Esophagus muscularis mucosa (tissue), 4 donors: ENCODE results near the gene CTNNA3. TPM values are rescaled to one million over a fixed set of nuclear protein-coding genes. Genes with fewer than 3 reads are reported as not detected.

Experiments used
- DNase-seq: peaks from one replicate; pipeline ENCODE4 v3.0.0-alpha.2; 2017; ENCODE audit errors: extremely low spot score
- H3K27ac ChIP-seq, 4 donors: fragments of 200-600 bp; sonication (generic); replicated peaks in 1 of 4; 1 replicate in 3 of 4; 2 replicates in 1 of 4; pipeline ENCODE4 v1.5.1; 2016 to 2019; ENCODE audit warnings: mild to moderate bottlenecking in 1 of 4
- H3K27me3 ChIP-seq, 4 donors: fragments of 200-600 bp; sonication (generic); one replicate each; pipeline versions ENCODE4 v1.5.1 to v1.6.0; 2016 to 2019
- H3K36me3 ChIP-seq, 4 donors: fragments of 200-600 bp; sonication (generic); one replicate each; pipeline ENCODE4 v1.5.1; 2016 to 2019
- H3K4me1 ChIP-seq, 4 donors: fragments of 200-600 bp; sonication (generic); one replicate each; pipeline ENCODE4 v1.5.1; 2016 to 2019
- H3K4me3 ChIP-seq, 4 donors: fragments of 200-600 bp; sonication (generic); 1 replicate in 2 of 4; 2 replicates in 2 of 4; pipeline ENCODE4 v1.5.1; 2016 to 2019; ENCODE audit warnings: mild to moderate bottlenecking in 4 of 4, moderate library complexity in 1 of 4
- H3K9me3 ChIP-seq, 4 donors: fragments of 200-600 bp; sonication (generic); 1 replicate in 3 of 4; 2 replicates in 1 of 4; pipeline ENCODE4 v1.5.1; 2016 to 2019
- EP300 ChIP-seq: sonication (generic); formaldehyde crosslinking; IDR thresholded peaks from one replicate; pipeline ENCODE4 v1.6.1; 2017; ENCODE audit warnings: antibody characterized with exemption
- POLR2A ChIP-seq: fragments of 450-650 bp; IDR thresholded peaks from one replicate; pipeline ENCODE4 v1.6.1; 2017; ENCODE audit warnings: antibody characterized with exemption, moderate library complexity, mild to moderate bottlenecking, low read depth
- POLR2AphosphoS5 ChIP-seq, 2 donors: sonication (generic); formaldehyde crosslinking; IDR thresholded peaks; one replicate each; pipeline ENCODE4 v1.6.1; 2017; ENCODE audit warnings: antibody characterized with exemption in 2 of 2
- WGBS: methylation state at CpG from one replicate; pipeline ENCODE4 v1.1.5; 2018; 5-methylcytosine and 5-hydroxymethylcytosine counted together
- intact Hi-C: fragments of 100-400 bp; cut with DNase I; formaldehyde crosslinking; loops from one replicate; pipeline ENCODE4 v1.15.1; 2023
- small RNA-seq, 3 donors: library from RNA; depleted of rRNA; stranded (forward); fragments of <200 nt; gene quantifications; one replicate each; pipeline ENCODE3, GENCODE V24; 2016
- total RNA-seq, 4 donors: library from RNA; depleted of rRNA; stranded (reverse); fragments of >200 nt; gene quantifications; one replicate each; pipeline versions ENCODE4 v1.1.0 to v1.2.1, GENCODE V29; 2016
- TF ChIP-seq, protein P1 (sequence below), 3 experiments: fragments of 200-600 bp in 2 of 3; fragments of 450-650 bp in 1 of 3; sonication (generic) in 2 of 3; IDR thresholded peaks; one replicate each; pipeline ENCODE4 v1.5.1; 2017 to 2019; ENCODE audit warnings: antibody characterized with exemption in 3 of 3, mild to moderate bottlenecking in 2 of 3, moderate library complexity in 1 of 3

CTNNA3 gene
- total RNA-seq, 4 donors from 2014 or later = 5.1 to 27.8 (median 17.6) TPM

DNA sequence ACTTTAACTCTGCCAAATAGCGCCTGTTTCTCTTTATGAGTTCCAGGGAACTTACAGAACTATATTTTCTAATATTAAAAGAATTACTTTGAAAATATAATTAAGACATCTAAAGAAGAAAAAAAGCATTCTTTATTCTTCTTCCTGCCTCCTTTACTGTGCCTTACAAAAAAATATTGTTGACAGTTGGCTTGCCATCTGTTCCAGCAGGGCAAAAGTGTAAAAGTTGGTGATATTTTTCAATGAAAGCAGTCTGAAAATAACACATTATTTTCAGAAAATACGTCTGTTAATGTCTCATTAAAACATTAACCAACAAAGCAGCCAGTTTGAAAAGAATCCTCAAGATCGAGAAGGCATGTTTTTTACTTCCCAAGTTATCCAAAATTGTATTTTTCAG lies 1802.3 kb downstream of the CTNNA3 start:
- DNase-seq = no peak

GRCh38 chr10:65892284-65892683 lies 1803.7 kb downstream of the CTNNA3 start:
- Histone ChIP-seq H3K9me3 (peaks cover 0 to 11% (median 0%) of the 10 kb centered on the region in 4 donors), H3K27ac (no peak overlapping the region), H3K4me3 (no peak overlapping the region), H3K4me1 (no peaks in the 10 kb centered on the region), H3K36me3 (no peaks in the 10 kb centered on the region), H3K27me3 (no peaks in the 10 kb centered on the region)
- WGBS = 82% methylated on average over 3 of the region's 3 CpGs
- TF ChIP-seq EP300 = no peak
- intact Hi-C loops = no loop called here
- DNase-seq = no peak

More for the DNA sequence above, 1802.3 kb downstream of the CTNNA3 start:
- H3K9me3 ChIP-seq = no peaks in the 10 kb centered on the region
- intact Hi-C loops = no loop called here
- no peaks in the 10 kb centered on the region for H3K4me1 ChIP-seq
- WGBS = 79% methylated on average over 3 of the region's 3 CpGs
- no peak overlapping the region for H3K27ac ChIP-seq
- TF ChIP-seq POLR2A (no peak), EP300 (no peak), POLR2AphosphoS5 (IDR thresholded peaks at IDR 0.05) (no peak)
- TF ChIP-seq, protein P1, sequence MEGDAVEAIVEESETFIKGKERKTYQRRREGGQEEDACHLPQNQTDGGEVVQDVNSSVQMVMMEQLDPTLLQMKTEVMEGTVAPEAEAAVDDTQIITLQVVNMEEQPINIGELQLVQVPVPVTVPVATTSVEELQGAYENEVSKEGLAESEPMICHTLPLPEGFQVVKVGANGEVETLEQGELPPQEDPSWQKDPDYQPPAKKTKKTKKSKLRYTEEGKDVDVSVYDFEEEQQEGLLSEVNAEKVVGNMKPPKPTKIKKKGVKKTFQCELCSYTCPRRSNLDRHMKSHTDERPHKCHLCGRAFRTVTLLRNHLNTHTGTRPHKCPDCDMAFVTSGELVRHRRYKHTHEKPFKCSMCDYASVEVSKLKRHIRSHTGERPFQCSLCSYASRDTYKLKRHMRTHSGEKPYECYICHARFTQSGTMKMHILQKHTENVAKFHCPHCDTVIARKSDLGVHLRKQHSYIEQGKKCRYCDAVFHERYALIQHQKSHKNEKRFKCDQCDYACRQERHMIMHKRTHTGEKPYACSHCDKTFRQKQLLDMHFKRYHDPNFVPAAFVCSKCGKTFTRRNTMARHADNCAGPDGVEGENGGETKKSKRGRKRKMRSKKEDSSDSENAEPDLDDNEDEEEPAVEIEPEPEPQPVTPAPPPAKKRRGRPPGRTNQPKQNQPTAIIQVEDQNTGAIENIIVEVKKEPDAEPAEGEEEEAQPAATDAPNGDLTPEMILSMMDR (IDR thresholded peaks at IDR 0.05) = no peak
- no peaks in the 10 kb centered on the region for H3K27me3 ChIP-seq
- H3K36me3 ChIP-seq = no peaks in the 10 kb centered on the region
- no peak overlapping the region for H3K4me3 ChIP-seq

DNA sequence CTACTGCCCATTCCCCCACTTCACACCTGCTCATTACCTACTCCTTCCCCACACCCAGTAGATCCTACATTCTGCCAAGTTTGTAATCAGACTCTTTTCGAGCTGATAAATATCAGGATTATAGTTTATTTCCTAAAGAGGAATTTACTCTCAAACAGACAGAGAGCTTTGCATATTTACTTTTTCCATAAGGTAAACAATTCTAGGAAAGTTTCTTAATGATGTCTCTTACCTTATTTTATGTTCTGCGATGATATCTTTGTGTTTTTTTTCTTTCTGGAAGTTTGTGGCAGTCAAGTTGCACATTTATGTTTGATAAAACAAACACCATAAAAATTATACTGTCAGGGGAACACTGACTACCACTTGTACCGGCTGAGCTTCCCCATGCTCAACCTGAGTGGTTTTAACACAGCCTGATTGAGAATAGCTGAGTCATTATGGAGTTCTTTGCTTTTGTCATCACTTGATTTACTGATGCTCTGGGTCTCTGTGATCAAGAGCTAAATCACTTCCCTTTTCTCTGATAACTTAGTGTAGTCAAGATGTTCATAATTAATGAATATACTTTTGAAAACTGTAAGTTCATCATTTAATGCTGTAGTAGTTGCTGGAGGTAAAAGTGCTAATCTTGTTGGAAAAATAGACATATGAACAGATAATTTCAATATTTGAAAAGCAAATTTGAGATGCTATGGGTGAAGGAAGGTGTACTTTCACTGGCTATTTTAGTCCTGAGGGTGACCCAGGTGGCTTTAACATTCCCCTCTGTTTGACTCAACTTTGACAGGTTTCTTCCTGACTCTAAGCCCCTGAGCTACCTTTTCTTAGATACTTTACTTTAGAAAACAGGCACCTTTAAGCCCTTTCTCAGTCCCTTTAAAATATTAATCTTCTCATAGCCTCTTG lies 1804.7 kb downstream of the CTNNA3 start:
- intact Hi-C loops = no loop called here
- DNase-seq = no peak
- H3K36me3 ChIP-seq = no peaks in the 10 kb centered on the region
- 57% methylated on average over 3 of the region's 3 CpGs for WGBS
- no peak overlapping the region for H3K4me3 ChIP-seq
- H3K4me1 ChIP-seq = no peaks in the 10 kb centered on the region
- peaks cover 0 to 15% (median 0%) of the 10 kb centered on the region in 4 donors for H3K9me3 ChIP-seq
- no peak overlapping the region for H3K27ac ChIP-seq
- TF ChIP-seq, protein P1 (IDR thresholded peaks at IDR 0.05) = no peak
- no peak for TF ChIP-seq EP300
- no peak for TF ChIP-seq POLR2AphosphoS5 (IDR thresholded peaks at IDR 0.05)
- no peak for TF ChIP-seq POLR2A
- no peaks in the 10 kb centered on the region for H3K27me3 ChIP-seq

- intact Hi-C loops = no loop called here
- no peak overlapping the region for H3K27ac ChIP-seq
- no peak for DNase-seq
- no peaks in the 10 kb centered on the region for H3K4me1 ChIP-seq
- no peaks in the 10 kb centered on the region for H3K27me3 ChIP-seq
- H3K36me3 ChIP-seq = no peaks in the 10 kb centered on the region
- no peak overlapping the region for H3K4me3 ChIP-seq
- no peak for TF ChIP-seq POLR2A
- TF ChIP-seq POLR2AphosphoS5 (IDR thresholded peaks at IDR 0.05) = no peak
- no peak for TF ChIP-seq EP300
- TF ChIP-seq, protein P1 (IDR thresholded peaks at IDR 0.05) = no peak
- no peaks in the 10 kb centered on the region for H3K9me3 ChIP-seq
Measured at GRCh38 chr10:65864529-65864928, 1831.5 kb downstream of the CTNNA3 start.

GRCh38 chr10:65864036-65864435 lies 1832.0 kb downstream of the CTNNA3 start:
- H3K27ac ChIP-seq = no peak overlapping the region
- H3K9me3 ChIP-seq = no peaks in the 10 kb centered on the region
- H3K4me3 ChIP-seq = no peak overlapping the region
- TF ChIP-seq POLR2A (no peak), EP300 (no peak), POLR2AphosphoS5 (IDR thresholded peaks at IDR 0.05) (no peak)
- TF ChIP-seq, protein P1 (IDR thresholded peaks at IDR 0.05) = no peak
- H3K36me3 ChIP-seq = no peaks in the 10 kb centered on the region
- intact Hi-C loops = no loop called here
- H3K27me3 ChIP-seq = no peaks in the 10 kb centered on the region
- H3K4me1 ChIP-seq = no peaks in the 10 kb centered on the region
- no peak for DNase-seq

Small RNAs within 50 kb of the gene (small RNA-seq; reads per million reads assigned to genes)
- 0 reads per million in 3 donors for gene AL607023.1
- gene MIR7151 = 0.51 to 0.83 (median 0.56) reads per million in 3 donors

Other genes starting within 250 kb of the CTNNA3 start
- 1 to 10 TPM; 4.1 to 7.6 (median 6.5) TPM for gene DNAJC12, start 142.0 kb upstream of the CTNNA3 start, total RNA-seq
- 10 to 100 TPM; 23.7 to 30.3 (median 29.2) TPM for gene SIRT1, start 188.5 kb upstream of the CTNNA3 start, total RNA-seq